ENCODE results near the gene CD164.

CD164 gene

DNA sequence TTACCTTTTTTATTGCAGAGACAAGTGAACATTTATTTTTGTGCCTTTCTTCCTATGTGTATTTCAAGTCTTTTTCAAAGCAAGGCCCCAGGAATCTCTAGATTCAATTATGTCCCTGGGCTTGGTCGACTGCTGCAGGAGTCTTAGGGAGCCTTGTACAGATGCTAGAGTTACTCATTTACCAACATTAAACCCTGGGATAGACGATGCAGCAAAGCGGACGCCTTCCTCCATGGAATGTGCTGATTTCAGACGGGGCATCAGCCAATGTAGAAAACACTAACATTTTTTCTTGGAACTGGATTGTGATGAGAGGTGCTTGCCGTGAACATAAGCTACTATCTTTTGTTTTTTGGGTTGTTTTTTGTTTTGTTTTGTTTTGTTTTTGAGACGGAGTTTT, 55.9 kb downstream of the CD164 start:
- WGBS = 91% methylated on average over 7 of the region's 7 CpGs
- Histone ChIP-seq H3K9ac (ENCODE audit: low read depth, low read length) (no peak overlapping the region), H3K27me3 (ENCODE audit: insufficient read depth, low read length) (no peaks in the 10 kb centered on the region), H3K4me1 (ENCODE audit: insufficient read depth, low read length) (no peaks in the 10 kb centered on the region; the same call in 1 of the 2 replicates), H3K4me3 (ENCODE audit: low read length) (no peak overlapping the region), H3K36me3 (ENCODE audit: insufficient read depth, low read length) (no peaks in the 10 kb centered on the region), H3K27ac (ENCODE audit: low read depth, low read length) (no peak overlapping the region), H3K9me3 (ENCODE audit: insufficient read depth, low read depth, low read length) (no peaks in the 10 kb centered on the region)

DNA sequence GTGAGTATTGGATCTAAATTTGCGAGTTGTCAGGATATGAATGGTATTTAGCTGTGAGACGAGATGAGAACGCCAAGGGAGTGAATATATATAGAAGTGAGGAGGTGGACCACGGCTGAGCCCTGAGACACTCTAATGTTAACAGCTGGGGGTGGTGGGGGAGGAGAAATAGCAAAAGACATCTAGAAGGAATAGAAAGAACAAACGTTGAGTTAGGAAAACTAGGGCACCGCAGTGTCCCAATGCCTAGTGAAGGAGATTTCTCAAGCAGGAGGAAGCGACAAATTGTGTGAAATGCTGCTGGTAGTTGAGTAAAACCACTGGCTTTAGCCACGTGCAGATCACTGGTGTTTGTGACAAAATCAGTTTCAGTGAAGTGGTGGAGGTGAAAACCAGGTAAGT, 56.9 kb downstream of the CD164 start:
- Histone ChIP-seq H3K27me3 (ENCODE audit: insufficient read depth, low read length) (no peaks in the 10 kb centered on the region), H3K4me3 (ENCODE audit: low read length) (no peak overlapping the region), H3K9ac (ENCODE audit: low read depth, low read length) (no peak overlapping the region), H3K4me1 (ENCODE audit: insufficient read depth, low read length) (no peaks in the 10 kb centered on the region; the same call in 1 of the 2 replicates), H3K9me3 (ENCODE audit: insufficient read depth, low read depth, low read length) (no peaks in the 10 kb centered on the region), H3K27ac (ENCODE audit: low read depth, low read length) (no peak overlapping the region), H3K36me3 (ENCODE audit: insufficient read depth, low read length) (no peaks in the 10 kb centered on the region)
- 86% methylated on average over 8 of the region's 8 CpGs for WGBS

DNA sequence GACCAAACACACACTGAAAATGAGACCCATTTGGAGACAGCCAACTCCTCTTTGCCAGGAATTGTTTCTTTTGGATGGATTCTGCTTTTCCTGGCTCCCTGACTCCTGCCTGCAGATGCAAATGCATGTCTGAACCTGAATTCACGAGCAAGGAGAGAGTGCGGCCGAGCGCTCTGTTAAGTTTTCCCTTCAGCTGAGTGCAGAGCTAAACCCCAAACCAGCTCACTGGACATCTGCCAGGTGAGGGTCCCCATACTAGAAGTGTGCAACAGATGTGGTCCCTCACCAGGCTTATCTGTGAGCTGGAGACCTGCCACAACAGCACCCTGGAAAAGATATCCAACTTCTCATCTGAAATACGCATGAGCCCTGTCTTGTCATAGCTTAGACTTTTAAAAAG, 59.0 kb downstream of the CD164 start:
- H3K4me1 ChIP-seq (ENCODE audit: insufficient read depth, low read length) = no peaks in the 10 kb centered on the region
- H3K27me3 ChIP-seq (ENCODE audit: insufficient read depth, low read length) = no peaks in the 10 kb centered on the region
- H3K9me3 ChIP-seq (ENCODE audit: insufficient read depth, low read depth, low read length) = no peaks in the 10 kb centered on the region
- no peak overlapping the region for H3K27ac ChIP-seq (ENCODE audit: low read depth, low read length)
- no peak overlapping the region for H3K4me3 ChIP-seq (ENCODE audit: low read length)
- no peak overlapping the region for H3K9ac ChIP-seq (ENCODE audit: low read depth, low read length)
- WGBS = 95% methylated on average over 5 of the region's 5 CpGs
- H3K36me3 ChIP-seq (ENCODE audit: insufficient read depth, low read length) = no peaks in the 10 kb centered on the region

DNA sequence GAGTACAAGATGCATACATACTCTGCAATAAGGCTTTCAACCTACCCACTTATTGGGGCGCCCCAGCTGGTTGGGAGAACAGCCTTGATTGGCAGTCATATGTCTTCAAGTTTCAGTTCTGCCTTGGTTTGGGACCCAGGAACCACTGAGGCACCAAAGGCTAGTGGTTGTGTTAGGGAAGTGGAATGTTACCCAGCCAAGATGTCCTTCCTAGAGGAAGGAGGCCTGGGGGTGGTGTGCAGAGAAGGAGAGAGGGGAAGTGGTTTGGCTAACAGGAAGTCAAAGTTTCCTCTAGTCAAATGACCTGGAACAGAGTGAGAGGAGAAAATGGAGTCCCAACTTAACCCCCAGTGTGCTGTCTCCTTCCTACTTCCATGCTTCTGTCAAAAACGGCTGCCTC, 59.4 kb downstream of the CD164 start:
- Histone ChIP-seq H3K4me3 (ENCODE audit: low read length) (no peak overlapping the region), H3K27me3 (ENCODE audit: insufficient read depth, low read length) (no peaks in the 10 kb centered on the region), H3K9ac (ENCODE audit: low read depth, low read length) (no peak overlapping the region), H3K4me1 (ENCODE audit: insufficient read depth, low read length) (no peaks in the 10 kb centered on the region), H3K9me3 (ENCODE audit: insufficient read depth, low read depth, low read length) (no peaks in the 10 kb centered on the region), H3K36me3 (ENCODE audit: insufficient read depth, low read length) (no peaks in the 10 kb centered on the region), H3K27ac (ENCODE audit: low read depth, low read length) (no peak overlapping the region)
- WGBS = 93% methylated on average over 2 of the region's 2 CpGs

DNA sequence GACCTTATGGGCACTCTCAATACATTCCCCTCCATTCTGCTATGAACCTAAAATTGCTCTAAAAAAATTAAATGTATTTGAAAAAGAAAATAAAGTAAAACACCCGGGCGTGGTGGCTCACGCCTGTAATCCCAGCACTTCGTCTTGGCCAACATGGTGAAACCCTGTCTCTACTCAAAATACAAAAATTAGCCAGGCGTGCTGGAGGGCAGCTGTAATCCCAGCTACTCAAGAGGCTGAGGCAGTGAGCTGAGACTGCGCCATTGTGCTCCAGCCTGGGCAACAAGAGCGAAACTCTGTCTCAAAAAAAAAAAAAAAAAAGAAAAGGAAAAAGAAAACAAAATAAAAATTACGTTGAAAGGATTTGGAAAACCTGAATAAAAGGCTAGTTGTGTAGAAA, 60.5 kb downstream of the CD164 start:
- no peak overlapping the region for H3K27ac ChIP-seq (ENCODE audit: low read depth, low read length)
- 83% methylated on average over 7 of the region's 8 CpGs for WGBS
- no peaks in the 10 kb centered on the region for H3K4me1 ChIP-seq (ENCODE audit: insufficient read depth, low read length)
- no peaks in the 10 kb centered on the region for H3K9me3 ChIP-seq (ENCODE audit: insufficient read depth, low read depth, low read length)
- no peak overlapping the region for H3K9ac ChIP-seq (ENCODE audit: low read depth, low read length)
- no peak overlapping the region for H3K4me3 ChIP-seq (ENCODE audit: low read length)
- no peaks in the 10 kb centered on the region for H3K36me3 ChIP-seq (ENCODE audit: insufficient read depth, low read length)
- H3K27me3 ChIP-seq (ENCODE audit: insufficient read depth, low read length) = no peaks in the 10 kb centered on the region

DNA sequence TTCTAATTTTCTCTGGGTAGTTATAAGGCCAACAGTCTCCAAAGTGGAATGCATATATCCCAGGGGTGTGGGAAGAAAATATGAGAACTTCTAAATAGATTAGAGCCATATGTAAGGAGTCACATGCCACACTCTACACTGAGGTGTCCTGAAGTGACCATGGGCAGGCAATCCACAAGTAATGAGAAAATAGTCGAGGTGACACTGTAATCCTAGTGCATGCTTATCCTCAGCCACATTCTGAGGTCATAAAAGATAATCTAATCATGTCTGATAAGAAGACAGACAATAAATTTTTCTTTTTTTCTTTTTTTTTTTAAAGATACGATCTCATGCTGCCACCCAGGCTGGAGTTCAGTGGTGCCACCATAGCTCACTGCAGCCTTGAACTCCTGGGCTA, 62.2 kb downstream of the CD164 start:
- H3K9ac ChIP-seq (ENCODE audit: low read depth, low read length) = no peak overlapping the region
- H3K4me3 ChIP-seq (ENCODE audit: low read length) = no peak overlapping the region
- no peaks in the 10 kb centered on the region for H3K27me3 ChIP-seq (ENCODE audit: insufficient read depth, low read length)
- H3K27ac ChIP-seq (ENCODE audit: low read depth, low read length) = no peak overlapping the region
- H3K9me3 ChIP-seq (ENCODE audit: insufficient read depth, low read depth, low read length) = no peaks in the 10 kb centered on the region
- H3K36me3 ChIP-seq (ENCODE audit: insufficient read depth, low read length) = no peaks in the 10 kb centered on the region
- 88% methylated on average over 2 of the region's 2 CpGs for WGBS
- H3K4me1 ChIP-seq (ENCODE audit: insufficient read depth, low read length) = no peaks in the 10 kb centered on the region

DNA sequence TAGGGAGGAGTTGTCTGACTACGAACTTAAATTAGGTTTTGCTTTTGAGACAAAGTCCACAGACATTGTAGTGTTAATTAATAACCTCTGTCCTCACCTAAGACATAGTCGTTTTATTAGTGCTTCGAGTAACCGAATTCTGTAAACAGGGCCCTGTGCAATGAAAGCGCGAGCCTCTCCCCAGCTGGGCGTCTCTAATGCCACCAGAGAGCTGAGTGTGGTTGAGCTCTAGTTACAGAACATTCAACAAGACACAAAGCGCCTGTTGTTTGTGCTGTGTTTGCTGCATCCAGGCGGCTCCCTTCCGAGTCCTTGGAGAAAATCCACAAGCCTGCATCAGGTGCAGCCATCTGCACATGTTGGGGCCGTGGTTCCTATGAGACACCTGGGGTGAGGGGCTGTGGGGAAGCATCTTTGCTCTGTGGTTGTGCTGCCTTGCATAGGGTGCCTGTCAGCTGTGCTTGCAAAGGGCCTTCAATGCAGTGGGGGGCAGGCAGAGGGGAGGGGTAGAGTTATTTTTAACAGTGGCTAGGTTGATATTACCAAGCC, 63.9 kb downstream of the CD164 start:
- Histone ChIP-seq H3K27ac (ENCODE audit: low read depth, low read length) (no peak overlapping the region), H3K4me3 (ENCODE audit: low read length) (no peak overlapping the region)
- WGBS = 82% methylated on average over 11 of the region's 11 CpGs

DNA sequence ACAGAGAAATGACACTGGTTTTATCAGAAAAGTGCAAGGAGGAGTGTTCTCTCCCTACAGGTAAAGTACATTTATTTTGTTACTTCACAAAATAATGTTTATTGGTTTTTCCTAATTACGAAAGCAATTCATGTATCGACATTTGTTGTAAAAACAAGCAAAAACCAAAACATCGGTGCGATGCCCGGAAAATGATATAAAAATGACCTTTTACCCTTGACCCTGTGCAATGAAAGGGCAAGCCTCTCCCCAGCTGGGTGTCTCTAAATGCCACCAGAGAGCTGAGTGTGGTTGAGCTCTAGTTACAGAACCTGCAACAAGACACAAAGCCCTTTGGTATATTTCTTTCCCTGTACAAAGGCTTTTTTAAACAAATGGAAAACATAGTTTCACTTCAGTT, 65.4 kb downstream of the CD164 start:
- no peaks in the 10 kb centered on the region for H3K9me3 ChIP-seq (ENCODE audit: insufficient read depth, low read depth, low read length)
- no peaks in the 10 kb centered on the region for H3K36me3 ChIP-seq (ENCODE audit: insufficient read depth, low read length)
- H3K4me3 ChIP-seq (ENCODE audit: low read length) = no peak overlapping the region
- H3K27ac ChIP-seq (ENCODE audit: low read depth, low read length) = no peak overlapping the region
- H3K4me1 ChIP-seq (ENCODE audit: insufficient read depth, low read length) = no peaks in the 10 kb centered on the region
- no peak overlapping the region for H3K9ac ChIP-seq (ENCODE audit: low read depth, low read length)
- 98% methylated on average over 5 of the region's 5 CpGs for WGBS
- H3K27me3 ChIP-seq (ENCODE audit: insufficient read depth, low read length) = no peaks in the 10 kb centered on the region

More for the DNA sequence above, 63.9 kb downstream of the CD164 start:
- Histone ChIP-seq H3K27me3 (ENCODE audit: insufficient read depth, low read length) (no peaks in the 10 kb centered on the region), H3K36me3 (ENCODE audit: insufficient read depth, low read length) (no peaks in the 10 kb centered on the region), H3K9ac (ENCODE audit: low read depth, low read length) (no peak overlapping the region), H3K4me1 (ENCODE audit: insufficient read depth, low read length) (no peaks in the 10 kb centered on the region), H3K9me3 (ENCODE audit: insufficient read depth, low read depth, low read length) (no peaks in the 10 kb centered on the region)

Data from HUES64 (cell line).